ENCODE data around the gene NAA38.

Gene NAA38

GRCh38 chr17:7838090-7839075 is 19.0 kb downstream of the NAA38 start:
- Histone ChIP-seq H3K9me3 (ENCODE audit: control insufficient read depth, low read length) (no peaks in the 10 kb centered on the region), H3K4me3 (ENCODE audit: extremely low read depth, insufficient read depth, low read length, poor library complexity, severe bottlenecking) (peak overlapping the region; percentile 64), H3K4me1 (ENCODE audit: control insufficient read depth, insufficient read depth, low read length, poor library complexity, severe bottlenecking) (peaks cover 36% of the 10 kb centered on the region), H3K27ac (ENCODE audit: low read depth, low read length, severe bottlenecking) (peak overlapping the region; percentile 99), H3K36me3 (ENCODE audit: control insufficient read depth, insufficient read depth, low read length) (peaks cover 12% of the 10 kb centered on the region)
- 36 to 40% methylated on average over 4 of the region's 12 CpGs for WGBS, 2 experiments (ENCODE audit: insufficient coverage in 2 of 2)

DNA sequence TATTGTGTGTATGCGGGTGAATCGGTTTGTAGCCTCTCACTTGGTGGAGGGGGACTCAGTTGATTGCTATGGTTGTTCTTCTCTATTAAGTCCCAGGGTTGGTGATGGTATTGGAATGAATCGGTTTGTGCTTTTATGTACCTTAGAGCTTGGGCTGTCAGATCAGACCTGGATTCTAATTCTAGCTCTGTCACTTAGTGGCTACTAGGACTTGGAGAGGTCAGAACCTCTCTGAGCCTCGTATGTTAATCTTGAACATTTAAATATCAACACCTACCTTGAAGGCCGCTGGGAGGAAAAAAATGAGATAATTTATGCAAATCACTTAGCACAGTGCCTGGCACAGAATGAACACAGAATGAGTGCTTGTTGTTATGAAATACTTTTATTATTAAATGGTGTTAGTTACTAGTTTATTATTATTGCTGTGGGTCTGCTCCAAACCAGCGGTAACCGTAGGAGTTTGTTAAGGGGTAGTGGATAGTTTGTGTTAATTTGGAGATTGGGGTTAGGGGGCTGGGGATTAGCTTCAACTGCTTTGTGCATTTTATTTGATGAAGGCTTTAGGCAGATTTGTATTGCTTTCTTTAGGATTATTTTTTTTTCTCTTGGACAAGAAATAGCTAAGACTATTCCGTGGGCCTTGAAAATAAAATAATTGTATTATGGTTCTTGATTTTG is 19.8 kb downstream of the NAA38 start:
- H3K27ac ChIP-seq (ENCODE audit: low read depth, low read length, severe bottlenecking) = peak overlapping the region; percentile 99
- peaks cover 12% of the 10 kb centered on the region for H3K36me3 ChIP-seq (ENCODE audit: control insufficient read depth, insufficient read depth, low read length)
- peak overlapping the region; percentile 64 for H3K4me3 ChIP-seq (ENCODE audit: extremely low read depth, insufficient read depth, low read length, poor library complexity, severe bottlenecking)
- no peaks in the 10 kb centered on the region for H3K9me3 ChIP-seq (ENCODE audit: control insufficient read depth, low read length)
- 5 to 9% methylated on average over 4 of the region's 8 CpGs for WGBS, 2 experiments (ENCODE audit: insufficient coverage in 2 of 2)
- H3K4me1 ChIP-seq (ENCODE audit: control insufficient read depth, insufficient read depth, low read length, poor library complexity, severe bottlenecking) = peaks cover 39% of the 10 kb centered on the region

GRCh38 chr17:7836596-7837407 is 20.6 kb downstream of the NAA38 start:
- Histone ChIP-seq H3K36me3 (ENCODE audit: control insufficient read depth, insufficient read depth, low read length) (peaks cover 12% of the 10 kb centered on the region), H3K9me3 (ENCODE audit: control insufficient read depth, low read length) (no peaks in the 10 kb centered on the region), H3K27ac (ENCODE audit: low read depth, low read length, severe bottlenecking) (peak overlapping the region; percentile 99), H3K4me3 (ENCODE audit: extremely low read depth, insufficient read depth, low read length, poor library complexity, severe bottlenecking) (peak overlapping the region; percentile 64), H3K4me1 (ENCODE audit: control insufficient read depth, insufficient read depth, low read length, poor library complexity, severe bottlenecking) (peaks cover 39% of the 10 kb centered on the region)
- 0 to 3% methylated on average over 5 of the region's 19 CpGs for WGBS, 2 experiments (ENCODE audit: insufficient coverage in 2 of 2)

- Histone ChIP-seq H3K4me1 (ENCODE audit: control insufficient read depth, insufficient read depth, low read length, poor library complexity, severe bottlenecking) (peaks cover 36% of the 10 kb centered on the region), H3K36me3 (ENCODE audit: control insufficient read depth, insufficient read depth, low read length) (peaks cover 12% of the 10 kb centered on the region), H3K27ac (ENCODE audit: low read depth, low read length, severe bottlenecking) (peak overlapping the region; percentile 99), H3K9me3 (ENCODE audit: control insufficient read depth, low read length) (no peaks in the 10 kb centered on the region), H3K4me3 (ENCODE audit: extremely low read depth, insufficient read depth, low read length, poor library complexity, severe bottlenecking) (peak overlapping the region; percentile 64)
- 0 to 1% methylated on average over 50 to 56 of the region's 61 CpGs for WGBS, 2 experiments (ENCODE audit: insufficient coverage in 2 of 2)
These were observed 21.4 kb downstream of the NAA38 start for GRCh38 chr17:7835814-7836595.

DNA sequence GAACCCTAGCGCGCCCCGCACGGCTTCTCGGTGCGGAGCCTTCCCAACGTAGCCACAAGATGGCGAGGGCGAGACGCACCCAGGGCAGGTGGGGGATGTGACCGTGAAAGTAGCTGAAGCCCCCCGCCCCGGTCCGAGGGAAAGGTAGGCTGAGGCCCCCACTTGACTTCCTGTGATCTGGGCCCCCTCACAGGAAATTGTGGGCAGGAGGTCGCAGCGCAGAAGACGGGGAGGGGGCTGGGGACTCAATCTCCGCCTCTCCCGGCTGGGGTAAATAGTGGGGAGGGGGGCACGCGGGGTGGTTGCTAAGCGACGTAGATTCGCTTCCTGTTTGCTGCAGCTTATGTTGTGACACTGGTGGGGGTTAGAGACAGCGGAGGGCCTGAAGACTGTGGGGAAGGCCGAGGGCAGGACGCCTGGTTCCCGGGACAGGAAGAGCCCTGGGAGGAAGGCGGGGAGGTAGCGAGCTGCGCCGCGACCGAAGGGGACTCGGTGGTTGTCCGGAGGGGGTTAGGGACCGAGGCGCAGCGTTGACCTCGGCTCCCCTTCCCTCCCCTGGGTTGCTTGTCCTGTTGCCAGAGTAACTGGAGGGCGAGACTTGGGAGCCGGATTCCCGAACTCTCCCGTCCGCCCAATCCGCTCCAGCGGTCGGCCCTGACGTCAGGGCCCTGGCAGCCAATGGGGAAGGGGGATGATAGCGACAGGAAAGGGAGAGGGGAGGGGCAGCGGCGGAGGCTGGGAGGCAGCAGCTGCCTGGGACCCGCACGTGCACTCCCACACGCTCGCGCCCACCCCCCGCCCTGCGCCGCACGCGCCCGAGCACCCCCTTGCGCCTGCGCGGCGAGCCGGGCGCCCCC is 22.2 kb downstream of the NAA38 start:
- H3K27ac ChIP-seq (ENCODE audit: low read depth, low read length, severe bottlenecking) = peak overlapping the region; percentile 99
- H3K36me3 ChIP-seq (ENCODE audit: control insufficient read depth, insufficient read depth, low read length) = peaks cover 6% of the 10 kb centered on the region
- peaks cover 28% of the 10 kb centered on the region for H3K4me1 ChIP-seq (ENCODE audit: control insufficient read depth, insufficient read depth, low read length, poor library complexity, severe bottlenecking)
- H3K9me3 ChIP-seq (ENCODE audit: control insufficient read depth, low read length) = no peaks in the 10 kb centered on the region
- WGBS, 2 experiments (ENCODE audit: insufficient coverage in 2 of 2) = 0% methylated on average over 42 to 46 of the region's 69 CpGs
- H3K4me3 ChIP-seq (ENCODE audit: extremely low read depth, insufficient read depth, low read length, poor library complexity, severe bottlenecking) = peak overlapping the region; percentile 64

DNA sequence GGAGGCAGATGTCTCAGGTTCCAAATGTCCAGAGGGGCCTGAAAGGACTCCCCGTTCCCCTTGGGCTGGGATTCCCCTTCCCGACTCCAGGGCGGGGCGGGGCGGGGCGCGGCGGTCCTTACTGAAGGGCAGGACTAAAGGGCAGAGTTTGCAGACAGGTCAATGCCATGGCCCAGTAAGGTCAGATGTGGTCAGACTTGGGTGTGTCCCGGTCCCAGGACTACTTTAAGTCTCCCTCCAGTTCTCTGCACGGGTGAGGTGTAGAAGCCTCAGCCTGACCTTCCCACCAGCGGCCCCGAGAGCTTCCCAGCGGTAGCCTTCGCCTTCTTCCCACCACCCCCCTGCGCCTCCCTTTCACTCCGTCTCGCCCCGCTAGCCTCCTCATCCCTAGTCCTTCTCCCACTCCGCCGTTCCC is 22.8 kb downstream of the NAA38 start:
- peaks cover 24% of the 10 kb centered on the region for H3K4me1 ChIP-seq (ENCODE audit: control insufficient read depth, insufficient read depth, low read length, poor library complexity, severe bottlenecking)
- H3K36me3 ChIP-seq (ENCODE audit: control insufficient read depth, insufficient read depth, low read length) = no peaks in the 10 kb centered on the region
- peak overlapping the region; percentile 99 for H3K27ac ChIP-seq (ENCODE audit: low read depth, low read length, severe bottlenecking)
- 0% methylated on average over 15 to 18 of the region's 20 CpGs for WGBS, 2 experiments (ENCODE audit: insufficient coverage in 2 of 2)
- peak overlapping the region; percentile 64 for H3K4me3 ChIP-seq (ENCODE audit: extremely low read depth, insufficient read depth, low read length, poor library complexity, severe bottlenecking)
- H3K9me3 ChIP-seq (ENCODE audit: control insufficient read depth, low read length) = no peaks in the 10 kb centered on the region

DNA sequence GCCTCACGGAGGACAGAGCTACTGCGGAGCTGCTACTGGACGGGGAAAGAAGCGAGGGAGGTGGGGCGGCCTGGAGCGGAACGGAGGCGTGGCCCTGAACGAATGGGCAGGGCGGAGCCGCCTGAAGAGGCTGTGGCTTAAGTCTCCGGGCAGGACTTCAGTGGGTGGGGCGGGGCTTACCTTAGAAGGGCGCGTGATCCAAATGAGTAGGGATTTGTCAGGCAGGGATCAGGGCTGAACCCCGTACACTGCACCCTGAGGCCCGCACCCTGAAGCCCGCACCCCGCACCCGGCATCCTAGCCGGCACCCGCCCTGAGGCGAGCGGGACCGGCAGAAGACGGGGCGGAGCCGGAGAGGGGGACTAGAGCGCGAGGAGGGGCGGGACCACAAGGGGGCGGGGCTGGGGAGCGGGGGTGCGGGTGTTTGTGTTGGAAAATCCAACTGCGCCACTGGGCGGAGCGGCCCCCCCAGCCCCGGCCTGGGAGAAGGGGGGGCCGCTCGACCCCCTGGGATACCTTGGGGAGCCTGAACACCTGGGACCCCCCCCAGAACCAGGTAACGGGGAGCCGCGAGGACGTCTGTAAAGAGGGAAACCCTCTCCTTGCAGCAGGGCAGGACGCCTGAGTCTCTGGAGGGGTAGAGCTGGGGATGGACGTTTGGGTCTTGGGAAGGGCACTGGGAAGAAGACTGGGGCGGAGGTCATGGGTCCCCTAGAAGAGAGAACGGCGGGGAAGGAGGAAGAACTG is 23.4 kb downstream of the NAA38 start, which contains the start of gene KDM6B:
TSS of gene KDM6B (plus strand) at position 423 of the 747 bp plus-strand sequence. CDS start 11,338 bp downstream, outside the sequence.
- Histone ChIP-seq H3K4me3 (ENCODE audit: extremely low read depth, insufficient read depth, low read length, poor library complexity, severe bottlenecking) (peak within 1 kb of the TSS; percentile 64), H3K36me3 (ENCODE audit: control insufficient read depth, insufficient read depth, low read length) (no peaks in the 10 kb centered on the region), H3K4me1 (ENCODE audit: control insufficient read depth, insufficient read depth, low read length, poor library complexity, severe bottlenecking) (peaks cover 20% of the 10 kb centered on the region), H3K9me3 (ENCODE audit: control insufficient read depth, low read length) (no peaks in the 10 kb centered on the region), H3K27ac (ENCODE audit: low read depth, low read length, severe bottlenecking) (peak within 1 kb of the TSS; percentile 99)
- 0 to 1% methylated on average over 28 to 31 of the region's 49 CpGs for WGBS, 2 experiments (ENCODE audit: insufficient coverage in 2 of 2)

GRCh38 chr17:7833011-7833794 is 24.2 kb downstream of the NAA38 start:
- H3K4me3 ChIP-seq (ENCODE audit: extremely low read depth, insufficient read depth, low read length, poor library complexity, severe bottlenecking) = peak overlapping the region; percentile 64
- no peaks in the 10 kb centered on the region for H3K9me3 ChIP-seq (ENCODE audit: control insufficient read depth, low read length)
- H3K4me1 ChIP-seq (ENCODE audit: control insufficient read depth, insufficient read depth, low read length, poor library complexity, severe bottlenecking) = peaks cover 15% of the 10 kb centered on the region
- no peak overlapping the region for H3K27ac ChIP-seq (ENCODE audit: low read depth, low read length, severe bottlenecking)
- no peaks in the 10 kb centered on the region for H3K36me3 ChIP-seq (ENCODE audit: control insufficient read depth, insufficient read depth, low read length)
- 60 to 63% methylated on average over 18 to 19 of the region's 19 CpGs for WGBS, 2 experiments (ENCODE audit: insufficient coverage in 2 of 2)

All from mesodermal cell (in vitro differentiated cells).